GM21381 (cell line): ENCODE data around the gene NAA35.
"Not testable (repeated sequence)": the region's sequence is repeated elsewhere in the genome, so short reads cannot be mapped to it uniquely, and the experiment has no call there.

Experiments used
- ATAC-seq: cut with Tn5 transposase; IDR thresholded peaks from one replicate; pipeline ENCODE4 v1.9.1; 2021; ENCODE audit warnings: mild to moderate bottlenecking, moderate library complexity; ENCODE audit not compliant: unreplicated experiment

Gene NAA35

GRCh38 chr9:86022687-86023266 is 81.8 kb downstream of the NAA35 start:
- no peak for ATAC-seq

- ATAC-seq, result no peak
These were observed 86.8 kb downstream of the NAA35 start for GRCh38 chr9:86027767-86028166.

GRCh38 chr9:86034863-86035734 is 94.2 kb downstream of the NAA35 start:
- no peak for ATAC-seq

GRCh38 chr9:86035827-86036440 is 95.0 kb downstream of the NAA35 start:
- ATAC-seq, result no peak

GRCh38 chr9:86036555-86036954 is 95.6 kb downstream of the NAA35 start:
- ATAC-seq, result no peak

- ATAC-seq, result no peak
These were observed 99.3 kb downstream of the NAA35 start for GRCh38 chr9:86039991-86040860.

- no peak for ATAC-seq
These were observed 99.9 kb downstream of the NAA35 start for GRCh38 chr9:86040861-86041155.

- ATAC-seq, result no peak
These were observed 100.4 kb downstream of the NAA35 start for GRCh38 chr9:86041311-86041741.

- ATAC-seq, result no peak
These were observed 101.4 kb downstream of the NAA35 start for GRCh38 chr9:86042199-86042978.

- no peak for ATAC-seq
These were observed 102.6 kb downstream of the NAA35 start for GRCh38 chr9:86043586-86043985.

- ATAC-seq, result no peak
These were observed 103.1 kb downstream of the NAA35 start for GRCh38 chr9:86043999-86044398.

GRCh38 chr9:86045654-86046053 is 104.7 kb downstream of the NAA35 start:
- ATAC-seq, result no peak

- ATAC-seq, result no peak
These were observed 105.2 kb downstream of the NAA35 start for GRCh38 chr9:86046071-86046636.

- no peak for ATAC-seq
These were observed 106.0 kb downstream of the NAA35 start for GRCh38 chr9:86046930-86047341.

- no peak for ATAC-seq
These were observed 106.4 kb downstream of the NAA35 start for GRCh38 chr9:86047361-86047760.

- ATAC-seq, result not testable (repeated sequence)
These were observed 107.2 kb downstream of the NAA35 start for GRCh38 chr9:86048018-86048742.

- ATAC-seq, result no peak
These were observed 111.9 kb downstream of the NAA35 start for GRCh38 chr9:86052556-86053468.

- no peak for ATAC-seq
These were observed 113.7 kb downstream of the NAA35 start for GRCh38 chr9:86054695-86055094.
